Non-pigmented ciliary epithelial cell (primary cell): ENCODE results near the gene RNF31.
A peak's percentile ranks its signal among the peaks of the same experiment; 100 is the strongest.

Experiments
- DNase-seq: peaks from one replicate; pipeline ENCODE4 v3.0.0-alpha.2; 2010; ENCODE audit warnings: low read depth

RNF31 gene

GRCh38 chr14:24182110-24182882 lies 35.0 kb downstream of the RNF31 start:
- no peak for DNase-seq

GRCh38 chr14:24183014-24183481 lies 35.8 kb downstream of the RNF31 start:
- DNase-seq, result no peak

- no peak for DNase-seq
These were observed 37.0 kb downstream of the RNF31 start for GRCh38 chr14:24184104-24184970.

- DNase-seq, result no peak
These were observed 37.7 kb downstream of the RNF31 start for GRCh38 chr14:24185026-24185425.

GRCh38 chr14:24185741-24186140 lies 38.4 kb downstream of the RNF31 start:
- no peak for DNase-seq

GRCh38 chr14:24186831-24187538 lies 39.7 kb downstream of the RNF31 start:
- no peak for DNase-seq

GRCh38 chr14:24187539-24187915 lies 40.2 kb downstream of the RNF31 start:
- no peak for DNase-seq

- DNase-seq, result peak; percentile 92
These were observed 41.2 kb downstream of the RNF31 start, which contains the start of gene IPO4 for GRCh38 chr14:24188251-24189058. IPO4 (minus strand) TSS chr14:24188816; CDS start chr14:24188787, 29 bp downstream.

GRCh38 chr14:24189059-24189375 lies 41.7 kb downstream of the RNF31 start:
- no peak for DNase-seq

GRCh38 chr14:24189460-24189859 lies 42.2 kb downstream of the RNF31 start:
- DNase-seq, result no peak

GRCh38 chr14:24190416-24190815 lies 43.1 kb downstream of the RNF31 start:
- no peak for DNase-seq

- DNase-seq, result no peak
These were observed 45.6 kb downstream of the RNF31 start for GRCh38 chr14:24192933-24193332.

- DNase-seq, result no peak
These were observed 47.0 kb downstream of the RNF31 start for GRCh38 chr14:24194186-24194872.

- DNase-seq, result no peak
These were observed 47.5 kb downstream of the RNF31 start for GRCh38 chr14:24194873-24195185.

- DNase-seq, result peak; percentile 47
These were observed 48.1 kb downstream of the RNF31 start, which contains the start of gene TM9SF1 for GRCh38 chr14:24195186-24196070. TM9SF1 (minus strand) TSS chr14:24195441; CDS start chr14:24195019, 422 bp downstream.

- DNase-seq, result no peak
These were observed 49.1 kb downstream of the RNF31 start for GRCh38 chr14:24196071-24197055.

- DNase-seq, result no peak
These were observed 49.8 kb downstream of the RNF31 start for GRCh38 chr14:24197056-24197450.

GRCh38 chr14:24198814-24199524 lies 51.7 kb downstream of the RNF31 start:
- DNase-seq, result no peak
